Measurements from ENCODE around the gene TLCD2. TPM values are rescaled to one million over a fixed set of nuclear protein-coding genes. Genes with fewer than 3 reads are reported as not detected.
A peak's percentile ranks its signal among the peaks of the same experiment; 100 is the strongest.

Gene TLCD2
- total and polyA plus RNA-seq, 9 of the 15 experiments (the other 6 are each of a cell fraction or from before 2014, with no cell fraction given) = 0.10 to 0.89 (median 0.58) TPM

DNA sequence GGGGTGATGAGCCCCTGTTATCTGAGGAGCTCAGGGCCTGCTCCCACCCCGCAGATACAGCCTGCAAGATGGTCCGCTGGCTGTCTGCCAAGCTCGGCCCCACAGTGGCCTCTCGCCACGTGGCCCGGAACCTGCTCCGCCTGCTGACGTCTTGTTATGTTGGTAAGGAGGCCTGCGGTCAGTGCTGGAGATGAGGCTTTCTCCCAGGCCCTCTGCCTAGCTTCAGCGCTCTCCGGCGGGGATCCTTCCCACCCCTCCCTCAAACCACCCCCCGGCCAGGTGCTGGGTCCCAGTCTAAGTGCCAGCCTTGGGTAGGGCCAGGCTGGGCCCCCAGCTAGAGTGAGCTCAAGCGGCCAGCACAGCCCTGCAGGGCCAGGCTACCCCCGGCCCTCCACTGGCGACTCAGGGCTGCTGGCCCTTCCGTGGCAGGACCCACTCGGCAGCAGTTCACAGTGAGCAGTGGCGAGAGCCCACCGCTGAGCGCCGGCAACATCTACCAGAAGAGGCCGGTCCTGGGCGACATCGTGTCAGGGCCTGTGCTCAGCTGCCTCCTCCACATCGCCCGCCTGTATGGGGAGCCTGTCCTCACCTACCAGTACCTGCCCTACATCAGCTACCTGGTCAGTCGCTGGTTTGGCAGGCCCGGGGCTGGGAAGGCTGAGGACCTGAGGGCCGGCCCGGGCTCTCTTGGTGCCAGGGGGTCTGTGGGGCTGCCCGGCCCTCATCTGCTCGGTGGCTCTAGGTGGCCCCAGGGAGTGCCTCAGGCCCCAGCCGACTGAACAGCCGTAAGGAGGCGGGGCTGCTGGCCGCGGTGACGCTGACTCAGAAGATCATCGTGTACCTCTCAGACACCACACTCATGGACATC, 20.4 kb upstream of the TLCD2 start (continued):
- TF ChIP-seq, protein P1, sequence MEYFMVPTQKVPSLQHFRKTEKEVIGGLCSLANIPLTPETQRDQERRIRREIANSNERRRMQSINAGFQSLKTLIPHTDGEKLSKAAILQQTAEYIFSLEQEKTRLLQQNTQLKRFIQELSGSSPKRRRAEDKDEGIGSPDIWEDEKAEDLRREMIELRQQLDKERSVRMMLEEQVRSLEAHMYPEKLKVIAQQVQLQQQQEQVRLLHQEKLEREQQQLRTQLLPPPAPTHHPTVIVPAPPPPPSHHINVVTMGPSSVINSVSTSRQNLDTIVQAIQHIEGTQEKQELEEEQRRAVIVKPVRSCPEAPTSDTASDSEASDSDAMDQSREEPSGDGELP (CRISPR knock-in tag; IDR thresholded peaks at IDR 0.05; ENCODE audit: borderline replicate concordance) = peak; percentile 79
- no peak for TF ChIP-seq ZNF589 (CRISPR knock-in tag; IDR thresholded peaks at IDR 0.05; ENCODE audit: low read depth)
- TF ChIP-seq, protein P2, sequence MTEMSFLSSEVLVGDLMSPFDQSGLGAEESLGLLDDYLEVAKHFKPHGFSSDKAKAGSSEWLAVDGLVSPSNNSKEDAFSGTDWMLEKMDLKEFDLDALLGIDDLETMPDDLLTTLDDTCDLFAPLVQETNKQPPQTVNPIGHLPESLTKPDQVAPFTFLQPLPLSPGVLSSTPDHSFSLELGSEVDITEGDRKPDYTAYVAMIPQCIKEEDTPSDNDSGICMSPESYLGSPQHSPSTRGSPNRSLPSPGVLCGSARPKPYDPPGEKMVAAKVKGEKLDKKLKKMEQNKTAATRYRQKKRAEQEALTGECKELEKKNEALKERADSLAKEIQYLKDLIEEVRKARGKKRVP (CRISPR knock-in tag; IDR thresholded peaks at IDR 0.05) = peak; percentile 53; the same call in 1 of the 2 replicates
- TF ChIP-seq CBX1 (IDR thresholded peaks at IDR 0.05; ENCODE audit: low read depth) = 0 out of 2 replicates have a peak, but pooled peaks have one; percentile 42
- 0 out of 2 replicates have a peak, but pooled peaks have one; percentile 14 for TF ChIP-seq TGIF2 (CRISPR knock-in tag; IDR thresholded peaks at IDR 0.05)
- TF ChIP-seq, protein P3, sequence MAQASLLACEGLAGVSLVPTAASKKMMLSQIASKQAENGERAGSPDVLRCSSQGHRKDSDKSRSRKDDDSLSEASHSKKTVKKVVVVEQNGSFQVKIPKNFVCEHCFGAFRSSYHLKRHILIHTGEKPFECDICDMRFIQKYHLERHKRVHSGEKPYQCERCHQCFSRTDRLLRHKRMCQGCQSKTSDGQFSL (CRISPR knock-in tag; IDR thresholded peaks at IDR 0.05) = peak; percentile 52; the same call in 1 of the 2 replicates
- TF ChIP-seq, protein P3 (tag; IDR thresholded peaks at IDR 0.05) = no peak
- no peak for TF ChIP-seq ZSCAN29 (IDR thresholded peaks at IDR 0.05)
- peak; percentile 50 for TF ChIP-seq FOSL1 (tag; conservative IDR thresholded peaks at IDR 0.05)
- TF ChIP-seq, protein P4, sequence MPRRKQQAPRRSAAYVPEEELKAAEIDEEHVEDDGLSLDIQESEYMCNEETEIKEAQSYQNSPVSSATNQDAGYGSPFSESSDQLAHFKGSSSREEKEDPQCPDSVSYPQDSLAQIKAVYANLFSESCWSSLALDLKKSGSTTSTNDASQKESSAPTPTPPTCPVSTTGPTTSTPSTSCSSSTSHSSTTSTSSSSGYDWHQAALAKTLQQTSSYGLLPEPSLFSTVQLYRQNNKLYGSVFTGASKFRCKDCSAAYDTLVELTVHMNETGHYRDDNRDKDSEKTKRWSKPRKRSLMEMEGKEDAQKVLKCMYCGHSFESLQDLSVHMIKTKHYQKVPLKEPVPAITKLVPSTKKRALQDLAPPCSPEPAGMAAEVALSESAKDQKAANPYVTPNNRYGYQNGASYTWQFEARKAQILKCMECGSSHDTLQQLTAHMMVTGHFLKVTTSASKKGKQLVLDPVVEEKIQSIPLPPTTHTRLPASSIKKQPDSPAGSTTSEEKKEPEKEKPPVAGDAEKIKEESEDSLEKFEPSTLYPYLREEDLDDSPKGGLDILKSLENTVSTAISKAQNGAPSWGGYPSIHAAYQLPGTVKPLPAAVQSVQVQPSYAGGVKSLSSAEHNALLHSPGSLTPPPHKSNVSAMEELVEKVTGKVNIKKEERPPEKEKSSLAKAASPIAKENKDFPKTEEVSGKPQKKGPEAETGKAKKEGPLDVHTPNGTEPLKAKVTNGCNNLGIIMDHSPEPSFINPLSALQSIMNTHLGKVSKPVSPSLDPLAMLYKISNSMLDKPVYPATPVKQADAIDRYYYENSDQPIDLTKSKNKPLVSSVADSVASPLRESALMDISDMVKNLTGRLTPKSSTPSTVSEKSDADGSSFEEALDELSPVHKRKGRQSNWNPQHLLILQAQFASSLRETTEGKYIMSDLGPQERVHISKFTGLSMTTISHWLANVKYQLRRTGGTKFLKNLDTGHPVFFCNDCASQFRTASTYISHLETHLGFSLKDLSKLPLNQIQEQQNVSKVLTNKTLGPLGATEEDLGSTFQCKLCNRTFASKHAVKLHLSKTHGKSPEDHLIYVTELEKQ (CRISPR knock-in tag; IDR thresholded peaks at IDR 0.05) = no peak
- TF ChIP-seq, protein P5, sequence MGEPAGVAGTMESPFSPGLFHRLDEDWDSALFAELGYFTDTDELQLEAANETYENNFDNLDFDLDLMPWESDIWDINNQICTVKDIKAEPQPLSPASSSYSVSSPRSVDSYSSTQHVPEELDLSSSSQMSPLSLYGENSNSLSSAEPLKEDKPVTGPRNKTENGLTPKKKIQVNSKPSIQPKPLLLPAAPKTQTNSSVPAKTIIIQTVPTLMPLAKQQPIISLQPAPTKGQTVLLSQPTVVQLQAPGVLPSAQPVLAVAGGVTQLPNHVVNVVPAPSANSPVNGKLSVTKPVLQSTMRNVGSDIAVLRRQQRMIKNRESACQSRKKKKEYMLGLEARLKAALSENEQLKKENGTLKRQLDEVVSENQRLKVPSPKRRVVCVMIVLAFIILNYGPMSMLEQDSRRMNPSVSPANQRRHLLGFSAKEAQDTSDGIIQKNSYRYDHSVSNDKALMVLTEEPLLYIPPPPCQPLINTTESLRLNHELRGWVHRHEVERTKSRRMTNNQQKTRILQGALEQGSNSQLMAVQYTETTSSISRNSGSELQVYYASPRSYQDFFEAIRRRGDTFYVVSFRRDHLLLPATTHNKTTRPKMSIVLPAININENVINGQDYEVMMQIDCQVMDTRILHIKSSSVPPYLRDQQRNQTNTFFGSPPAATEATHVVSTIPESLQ (CRISPR knock-in tag; IDR thresholded peaks at IDR 0.05) = no peak
- TF ChIP-seq, protein P6, sequence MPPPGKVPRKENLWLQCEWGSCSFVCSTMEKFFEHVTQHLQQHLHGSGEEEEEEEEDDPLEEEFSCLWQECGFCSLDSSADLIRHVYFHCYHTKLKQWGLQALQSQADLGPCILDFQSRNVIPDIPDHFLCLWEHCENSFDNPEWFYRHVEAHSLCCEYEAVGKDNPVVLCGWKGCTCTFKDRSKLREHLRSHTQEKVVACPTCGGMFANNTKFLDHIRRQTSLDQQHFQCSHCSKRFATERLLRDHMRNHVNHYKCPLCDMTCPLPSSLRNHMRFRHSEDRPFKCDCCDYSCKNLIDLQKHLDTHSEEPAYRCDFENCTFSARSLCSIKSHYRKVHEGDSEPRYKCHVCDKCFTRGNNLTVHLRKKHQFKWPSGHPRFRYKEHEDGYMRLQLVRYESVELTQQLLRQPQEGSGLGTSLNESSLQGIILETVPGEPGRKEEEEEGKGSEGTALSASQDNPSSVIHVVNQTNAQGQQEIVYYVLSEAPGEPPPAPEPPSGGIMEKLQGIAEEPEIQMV (tag; conservative IDR thresholded peaks at IDR 0.05; ENCODE audit: low read depth) = no peak
- TF ChIP-seq NBN (IDR thresholded peaks at IDR 0.05; ENCODE audit: low read depth) = no peak
- TF ChIP-seq ZNF121 (CRISPR knock-in tag; conservative IDR thresholded peaks at IDR 0.05) = no peak
- peak; percentile 26; the same call in 1 of the 2 replicates for TF ChIP-seq EGR1 (conservative IDR thresholded peaks at IDR 0.05)
